Measurements from ENCODE around the gene RNF31.

- TF ChIP-seq, protein P1, sequence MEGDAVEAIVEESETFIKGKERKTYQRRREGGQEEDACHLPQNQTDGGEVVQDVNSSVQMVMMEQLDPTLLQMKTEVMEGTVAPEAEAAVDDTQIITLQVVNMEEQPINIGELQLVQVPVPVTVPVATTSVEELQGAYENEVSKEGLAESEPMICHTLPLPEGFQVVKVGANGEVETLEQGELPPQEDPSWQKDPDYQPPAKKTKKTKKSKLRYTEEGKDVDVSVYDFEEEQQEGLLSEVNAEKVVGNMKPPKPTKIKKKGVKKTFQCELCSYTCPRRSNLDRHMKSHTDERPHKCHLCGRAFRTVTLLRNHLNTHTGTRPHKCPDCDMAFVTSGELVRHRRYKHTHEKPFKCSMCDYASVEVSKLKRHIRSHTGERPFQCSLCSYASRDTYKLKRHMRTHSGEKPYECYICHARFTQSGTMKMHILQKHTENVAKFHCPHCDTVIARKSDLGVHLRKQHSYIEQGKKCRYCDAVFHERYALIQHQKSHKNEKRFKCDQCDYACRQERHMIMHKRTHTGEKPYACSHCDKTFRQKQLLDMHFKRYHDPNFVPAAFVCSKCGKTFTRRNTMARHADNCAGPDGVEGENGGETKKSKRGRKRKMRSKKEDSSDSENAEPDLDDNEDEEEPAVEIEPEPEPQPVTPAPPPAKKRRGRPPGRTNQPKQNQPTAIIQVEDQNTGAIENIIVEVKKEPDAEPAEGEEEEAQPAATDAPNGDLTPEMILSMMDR (IDR thresholded peaks at IDR 0.05; ENCODE audit: low read length): no peak
- no peak for TF ChIP-seq EZH2 (optimal IDR thresholded peaks at IDR 0.05; ENCODE audit: low read depth, low read length)
- no peak for TF ChIP-seq EZH2phosphoT487 (IDR thresholded peaks at IDR 0.05; ENCODE audit: low read length)
Observed at GRCh38 chr14:24131549-24131966, 15.7 kb upstream of the RNF31 start.
